BE2C (cell line): ENCODE measurements around the gene RNASEH2B.

Experiments used
- DNase-seq: peaks from one replicate; pipeline ENCODE4 v3.0.0-alpha.2; 2020
- H3K27me3 ChIP-seq: fragments of 250-450 bp; sonication (Bioruptor Pico); 2 replicates; pipeline ENCODE4 v1.5.1; 2020; ENCODE audit warnings: mild to moderate bottlenecking
- H3K36me3 ChIP-seq: fragments of 250-450 bp; sonication (Bioruptor Pico); 2 replicates; pipeline ENCODE4 v1.5.1; 2020; ENCODE audit warnings: mild to moderate bottlenecking
- H3K4me1 ChIP-seq: fragments of 250-450 bp; sonication (Bioruptor Pico); 2 replicates; pipeline ENCODE4 v1.5.1; 2020
- H3K4me3 ChIP-seq: 2 replicates; pipeline ENCODE4 v1.5.1; 2011; ENCODE audit warnings: low read depth, low read length
- H3K9me3 ChIP-seq: fragments of 250-450 bp; sonication (Bioruptor Pico); 2 replicates; pipeline ENCODE4 v1.5.1; 2020
- TF ChIP-seq, protein P1 (sequence below): IDR thresholded peaks from 2 replicates; pipeline ENCODE4 v1.5.1; 2012; ENCODE audit warnings: mild to moderate bottlenecking, low read depth, low read length

RNASEH2B gene

GRCh38 chr13:50990065-50990817 is 80.7 kb downstream of the RNASEH2B start:
- Histone ChIP-seq H3K36me3 (no peaks in the 10 kb centered on the region), H3K27me3 (no peaks in the 10 kb centered on the region), H3K4me1 (no peaks in the 10 kb centered on the region), H3K4me3 (no peak overlapping the region), H3K9me3 (no peaks in the 10 kb centered on the region)
- TF ChIP-seq, protein P1, sequence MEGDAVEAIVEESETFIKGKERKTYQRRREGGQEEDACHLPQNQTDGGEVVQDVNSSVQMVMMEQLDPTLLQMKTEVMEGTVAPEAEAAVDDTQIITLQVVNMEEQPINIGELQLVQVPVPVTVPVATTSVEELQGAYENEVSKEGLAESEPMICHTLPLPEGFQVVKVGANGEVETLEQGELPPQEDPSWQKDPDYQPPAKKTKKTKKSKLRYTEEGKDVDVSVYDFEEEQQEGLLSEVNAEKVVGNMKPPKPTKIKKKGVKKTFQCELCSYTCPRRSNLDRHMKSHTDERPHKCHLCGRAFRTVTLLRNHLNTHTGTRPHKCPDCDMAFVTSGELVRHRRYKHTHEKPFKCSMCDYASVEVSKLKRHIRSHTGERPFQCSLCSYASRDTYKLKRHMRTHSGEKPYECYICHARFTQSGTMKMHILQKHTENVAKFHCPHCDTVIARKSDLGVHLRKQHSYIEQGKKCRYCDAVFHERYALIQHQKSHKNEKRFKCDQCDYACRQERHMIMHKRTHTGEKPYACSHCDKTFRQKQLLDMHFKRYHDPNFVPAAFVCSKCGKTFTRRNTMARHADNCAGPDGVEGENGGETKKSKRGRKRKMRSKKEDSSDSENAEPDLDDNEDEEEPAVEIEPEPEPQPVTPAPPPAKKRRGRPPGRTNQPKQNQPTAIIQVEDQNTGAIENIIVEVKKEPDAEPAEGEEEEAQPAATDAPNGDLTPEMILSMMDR = no peak
- no peak for DNase-seq

GRCh38 chr13:50990818-50991506 is 81.4 kb downstream of the RNASEH2B start:
- H3K4me3 ChIP-seq = no peak overlapping the region
- TF ChIP-seq, protein P1 = no peak
- H3K27me3 ChIP-seq = no peaks in the 10 kb centered on the region
- peak; percentile 22 for DNase-seq
- H3K36me3 ChIP-seq = no peaks in the 10 kb centered on the region
- no peaks in the 10 kb centered on the region for H3K9me3 ChIP-seq
- no peaks in the 10 kb centered on the region for H3K4me1 ChIP-seq

GRCh38 chr13:50991579-50992521 is 82.3 kb downstream of the RNASEH2B start:
- DNase-seq = no peak
- Histone ChIP-seq H3K27me3 (no peaks in the 10 kb centered on the region), H3K4me3 (no peak overlapping the region), H3K36me3 (no peaks in the 10 kb centered on the region), H3K9me3 (no peaks in the 10 kb centered on the region), H3K4me1 (no peaks in the 10 kb centered on the region)
- TF ChIP-seq, protein P1 = no peak

DNA sequence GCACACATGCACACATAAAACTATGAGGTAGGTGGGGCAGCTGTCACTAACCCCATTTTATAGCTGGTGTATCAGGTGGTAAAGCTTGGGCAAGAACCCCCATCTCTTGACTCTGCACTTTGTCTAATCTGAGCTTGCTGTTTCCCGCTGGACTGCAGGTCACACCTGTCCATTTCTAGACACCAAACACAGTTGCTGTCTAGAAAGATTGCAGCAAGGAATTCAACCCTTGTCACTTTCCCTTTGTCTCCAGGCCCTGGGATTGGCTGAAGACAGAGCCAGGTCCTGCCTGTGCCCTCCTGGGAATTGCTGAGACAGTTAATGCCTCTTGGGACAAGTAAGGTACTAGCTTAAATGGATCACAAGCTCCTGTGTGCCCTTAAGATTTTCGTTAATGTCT is 83.8 kb downstream of the RNASEH2B start:
- Histone ChIP-seq H3K4me1 (no peaks in the 10 kb centered on the region), H3K9me3 (no peaks in the 10 kb centered on the region), H3K4me3 (no peak overlapping the region), H3K36me3 (no peaks in the 10 kb centered on the region), H3K27me3 (no peaks in the 10 kb centered on the region)
- DNase-seq = no peak
- TF ChIP-seq, protein P1 = no peak

- H3K4me3 ChIP-seq = no peak overlapping the region
- no peak for DNase-seq
- no peaks in the 10 kb centered on the region for H3K9me3 ChIP-seq
- no peaks in the 10 kb centered on the region for H3K27me3 ChIP-seq
- no peaks in the 10 kb centered on the region for H3K36me3 ChIP-seq
- TF ChIP-seq, protein P1 = no peak
- H3K4me1 ChIP-seq = no peaks in the 10 kb centered on the region
These were observed 84.3 kb downstream of the RNASEH2B start for GRCh38 chr13:50993934-50994333.
